Natural killer cell (primary cell): ENCODE measurements around the gene FUOM. TPM values are rescaled to one million over a fixed set of nuclear protein-coding genes. Genes with fewer than 3 reads are reported as not detected.
A peak's percentile ranks its signal among the peaks of the same experiment; 100 is the strongest.

ENCODE experiments used
- ATAC-seq, 3 donors: fragments of 150-1000 bp in 2 of 3; fragments of 200-7000 bp in 1 of 3; cut with Tn5 transposase; 1 replicate in 1 of 3; 2 replicates in 2 of 3; pipeline ENCODE4 v1.10.0; 2021; ENCODE audit warnings: mild to moderate bottlenecking in 2 of 3, moderate library complexity in 2 of 3
- DNase-seq, 2 donors: peaks; one replicate each; pipeline versions ENCODE4 v3.0.0 to v3.0.0-alpha.2; 2013 to 2021; ENCODE audit warnings: mixed read lengths in 1 of 2
- H3K27ac ChIP-seq: one replicate; pipeline ENCODE4 v1.5.1; 2013; ENCODE audit warnings: mild to moderate bottlenecking, low read length
- H3K27me3 ChIP-seq: one replicate; pipeline ENCODE4 v1.6.1; 2013; ENCODE audit warnings: low read length; ENCODE audit not compliant: control insufficient read depth, insufficient read depth
- H3K36me3 ChIP-seq: one replicate; pipeline ENCODE4 v1.6.1; 2013; ENCODE audit warnings: low read length; ENCODE audit not compliant: control insufficient read depth, insufficient read depth
- H3K4me1 ChIP-seq: one replicate; pipeline ENCODE4 v1.6.1; 2013; ENCODE audit warnings: low read length; ENCODE audit not compliant: control insufficient read depth, insufficient read depth
- H3K4me3 ChIP-seq: one replicate; pipeline ENCODE4 v1.5.1; 2013; ENCODE audit warnings: low read length
- H3K9me3 ChIP-seq: one replicate; pipeline ENCODE4 v1.6.1; 2013; ENCODE audit warnings: low read length; ENCODE audit not compliant: control insufficient read depth, insufficient read depth
- H3K27ac Mint-ChIP-seq, 2 donors: one replicate each; pipeline ENCODE4 v1.8.0; 2022; ENCODE audit warnings: mild to moderate bottlenecking in 2 of 2, mixed read lengths in 2 of 2, moderate library complexity in 1 of 2
- H3K27me3 Mint-ChIP-seq, 2 donors: one replicate each; pipeline ENCODE4 v1.8.0; 2022; ENCODE audit warnings: low read depth in 2 of 2, mixed read lengths in 2 of 2
- H3K36me3 Mint-ChIP-seq: one replicate; pipeline ENCODE4 v1.8.0; 2022; ENCODE audit warnings: mixed read lengths
- H3K4me1 Mint-ChIP-seq, 2 donors: one replicate each; pipeline ENCODE4 v1.8.0; 2022; ENCODE audit warnings: mixed read lengths in 2 of 2
- H3K4me3 Mint-ChIP-seq: one replicate; pipeline ENCODE4 v1.8.0; 2022; ENCODE audit warnings: mild to moderate bottlenecking, moderate library complexity, mixed read lengths
- H3K9me3 Mint-ChIP-seq, 2 donors: one replicate each; pipeline ENCODE4 v1.8.0; 2022; ENCODE audit warnings: mixed read lengths in 2 of 2
- WGBS: methylation state at CpG from one replicate; pipeline ENCODE4 v1.1.7; 2013; ENCODE audit warnings: missing lambda C conversion rate; ENCODE audit not compliant: insufficient coverage; 5-methylcytosine and 5-hydroxymethylcytosine counted together
- intact Hi-C: fragments of 100-400 bp; cut with micrococcal nuclease; formaldehyde crosslinking; loops from one replicate; pipeline ENCODE4 v1.14.2; 2022
- total RNA-seq, 4 donors: library from RNA; stranded (reverse); fragments of 120-200 nt in 1 of 4; gene quantifications; one replicate each; pipeline versions ENCODE4 v1.2.3 to v1.2.4, GENCODE V29; 2013 to 2022
- TF ChIP-seq, protein P1 (sequence below): fragments of 200-600 bp; IDR thresholded peaks from one replicate; pipeline ENCODE4 v1.8.0; 2022; ENCODE audit warnings: antibody characterized with exemption

Gene FUOM
- total RNA-seq, 3 donors from 2014 or later (not counting 1 experiment from before 2014, with no cell fraction given), result 7.6 to 9.5 (median 7.9) TPM

DNA sequence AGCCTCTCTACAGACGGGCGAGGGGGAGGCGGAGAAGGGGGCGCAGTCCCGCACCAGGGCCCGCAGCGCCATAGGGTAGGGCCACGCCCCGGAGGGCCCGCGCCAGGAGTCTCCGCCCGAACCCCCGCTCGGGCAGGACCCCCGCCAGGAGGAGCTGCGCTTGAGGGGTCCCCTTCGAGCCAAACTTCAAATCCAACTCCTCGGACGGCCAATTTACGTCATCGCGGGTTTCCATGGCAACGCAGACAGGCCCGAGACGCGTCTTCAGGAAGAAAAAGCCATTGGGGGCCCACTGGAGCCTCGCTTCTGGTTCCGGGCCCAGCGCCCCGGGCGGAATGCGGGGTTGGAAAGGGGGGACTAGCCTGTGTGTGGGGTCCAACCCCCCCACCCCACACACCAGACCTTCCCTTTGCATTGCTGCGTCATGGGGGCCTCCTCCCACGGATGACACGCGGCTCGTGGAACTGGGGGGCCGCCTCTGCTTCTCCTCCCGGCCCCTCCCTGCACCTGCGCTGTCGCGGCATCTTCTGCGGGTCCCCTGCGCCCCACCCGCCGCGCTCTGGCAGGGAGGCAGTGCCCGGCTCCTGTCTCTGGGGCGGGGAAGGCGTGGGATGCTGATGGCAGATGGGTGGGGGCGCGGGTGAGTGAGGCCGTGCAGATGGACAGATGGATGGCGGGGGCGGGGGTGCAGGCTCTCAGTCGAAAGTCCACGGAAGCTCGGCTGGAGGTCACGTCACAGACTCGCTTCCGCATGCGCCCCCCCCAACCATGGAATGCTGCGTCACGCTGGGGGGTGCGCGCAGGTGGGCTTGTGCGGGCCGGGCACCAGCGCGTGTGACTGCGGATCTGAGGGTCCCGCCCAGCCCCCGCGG lies 22.3 kb downstream of the FUOM start:
- intact Hi-C loops, result no loop called here
- H3K4me3 Mint-ChIP-seq, result peak overlapping the region; percentile 59
- Histone ChIP-seq H3K4me3 (peak overlapping the region; percentile 50), H3K9me3 (no peaks in the 10 kb centered on the region), H3K4me1 (peaks cover 37% of the 10 kb centered on the region), H3K27me3 (peaks cover 13% of the 10 kb centered on the region), H3K36me3 (no peaks in the 10 kb centered on the region), H3K27ac (peak overlapping the region; percentile 52)
- peak; percentile 78 to 96 for DNase-seq
- no peaks in the 10 kb centered on the region for H3K36me3 Mint-ChIP-seq
- peak; percentile 41 to 51 (median 46) for ATAC-seq
- 2% methylated on average over 74 of the region's 75 CpGs for WGBS
- TF ChIP-seq, protein P1, sequence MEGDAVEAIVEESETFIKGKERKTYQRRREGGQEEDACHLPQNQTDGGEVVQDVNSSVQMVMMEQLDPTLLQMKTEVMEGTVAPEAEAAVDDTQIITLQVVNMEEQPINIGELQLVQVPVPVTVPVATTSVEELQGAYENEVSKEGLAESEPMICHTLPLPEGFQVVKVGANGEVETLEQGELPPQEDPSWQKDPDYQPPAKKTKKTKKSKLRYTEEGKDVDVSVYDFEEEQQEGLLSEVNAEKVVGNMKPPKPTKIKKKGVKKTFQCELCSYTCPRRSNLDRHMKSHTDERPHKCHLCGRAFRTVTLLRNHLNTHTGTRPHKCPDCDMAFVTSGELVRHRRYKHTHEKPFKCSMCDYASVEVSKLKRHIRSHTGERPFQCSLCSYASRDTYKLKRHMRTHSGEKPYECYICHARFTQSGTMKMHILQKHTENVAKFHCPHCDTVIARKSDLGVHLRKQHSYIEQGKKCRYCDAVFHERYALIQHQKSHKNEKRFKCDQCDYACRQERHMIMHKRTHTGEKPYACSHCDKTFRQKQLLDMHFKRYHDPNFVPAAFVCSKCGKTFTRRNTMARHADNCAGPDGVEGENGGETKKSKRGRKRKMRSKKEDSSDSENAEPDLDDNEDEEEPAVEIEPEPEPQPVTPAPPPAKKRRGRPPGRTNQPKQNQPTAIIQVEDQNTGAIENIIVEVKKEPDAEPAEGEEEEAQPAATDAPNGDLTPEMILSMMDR, result no peak
- peaks cover 0 to 7% of the 10 kb centered on the region in 2 donors for H3K4me1 Mint-ChIP-seq
- peaks cover 17 to 22% of the 10 kb centered on the region in 2 donors for H3K27me3 Mint-ChIP-seq
- peak overlapping the region; percentile 67 to 90 for H3K27ac Mint-ChIP-seq
- no peaks in the 10 kb centered on the region for H3K9me3 Mint-ChIP-seq

DNA sequence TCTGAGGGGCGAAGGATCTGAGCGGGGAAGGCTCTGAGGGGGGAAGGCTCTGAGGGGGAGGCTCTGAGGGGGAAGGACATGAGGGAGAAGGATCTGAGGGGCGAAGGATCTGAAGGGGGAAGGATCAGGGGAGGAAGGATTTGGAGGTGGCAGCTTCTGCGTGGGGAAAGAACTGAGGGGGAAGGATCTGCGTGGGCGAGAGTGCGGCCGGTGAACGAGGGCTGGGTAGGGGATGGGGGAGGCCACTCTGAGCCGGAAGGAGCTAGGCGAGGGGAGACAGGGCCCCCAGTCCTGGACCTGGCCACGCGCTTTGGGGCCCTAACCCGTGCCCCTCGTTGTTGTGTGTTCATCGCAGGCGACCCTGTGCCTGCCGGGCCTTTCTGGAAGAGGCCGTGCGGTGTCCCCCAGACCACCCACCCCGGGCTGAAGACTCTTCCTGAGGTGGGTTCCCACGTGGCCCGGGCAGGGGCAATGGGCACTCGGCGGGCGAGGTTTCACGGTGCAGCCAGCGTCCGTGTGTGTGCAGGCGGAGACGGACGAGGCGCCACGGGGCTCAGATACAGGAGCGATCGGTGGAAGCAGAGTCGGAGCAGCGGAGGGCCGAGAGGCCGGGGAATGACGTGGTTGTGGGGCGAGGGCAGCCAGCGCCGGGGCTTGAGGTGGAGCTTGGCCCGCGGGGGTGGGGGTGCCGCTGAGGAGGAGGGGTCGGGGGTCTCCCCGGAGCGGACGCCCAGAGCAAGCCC lies 23.1 kb downstream of the FUOM start:
- H3K27me3 Mint-ChIP-seq, result peaks cover 20 to 26% of the 10 kb centered on the region in 2 donors
- intact Hi-C loops, result no loop called here
- Histone ChIP-seq H3K4me3 (peak overlapping the region; percentile 50), H3K27me3 (peaks cover 13% of the 10 kb centered on the region), H3K27ac (peak overlapping the region; percentile 52), H3K36me3 (no peaks in the 10 kb centered on the region), H3K9me3 (no peaks in the 10 kb centered on the region), H3K4me1 (peaks cover 42% of the 10 kb centered on the region)
- peak in 2 of 3 donors; percentile 19 to 47 for ATAC-seq
- peak overlapping the region; percentile 83 for H3K4me3 Mint-ChIP-seq
- H3K36me3 Mint-ChIP-seq, result no peaks in the 10 kb centered on the region
- peaks cover 4 to 11% of the 10 kb centered on the region in 2 donors for H3K4me1 Mint-ChIP-seq
- H3K27ac Mint-ChIP-seq, result peak overlapping the region; percentile 67 to 90
- TF ChIP-seq, protein P1, result no peak
- H3K9me3 Mint-ChIP-seq, result no peaks in the 10 kb centered on the region
- 23% methylated on average over 51 of the region's 51 CpGs for WGBS
- peak in 1 of 2 donors; percentile 65 for DNase-seq

DNA sequence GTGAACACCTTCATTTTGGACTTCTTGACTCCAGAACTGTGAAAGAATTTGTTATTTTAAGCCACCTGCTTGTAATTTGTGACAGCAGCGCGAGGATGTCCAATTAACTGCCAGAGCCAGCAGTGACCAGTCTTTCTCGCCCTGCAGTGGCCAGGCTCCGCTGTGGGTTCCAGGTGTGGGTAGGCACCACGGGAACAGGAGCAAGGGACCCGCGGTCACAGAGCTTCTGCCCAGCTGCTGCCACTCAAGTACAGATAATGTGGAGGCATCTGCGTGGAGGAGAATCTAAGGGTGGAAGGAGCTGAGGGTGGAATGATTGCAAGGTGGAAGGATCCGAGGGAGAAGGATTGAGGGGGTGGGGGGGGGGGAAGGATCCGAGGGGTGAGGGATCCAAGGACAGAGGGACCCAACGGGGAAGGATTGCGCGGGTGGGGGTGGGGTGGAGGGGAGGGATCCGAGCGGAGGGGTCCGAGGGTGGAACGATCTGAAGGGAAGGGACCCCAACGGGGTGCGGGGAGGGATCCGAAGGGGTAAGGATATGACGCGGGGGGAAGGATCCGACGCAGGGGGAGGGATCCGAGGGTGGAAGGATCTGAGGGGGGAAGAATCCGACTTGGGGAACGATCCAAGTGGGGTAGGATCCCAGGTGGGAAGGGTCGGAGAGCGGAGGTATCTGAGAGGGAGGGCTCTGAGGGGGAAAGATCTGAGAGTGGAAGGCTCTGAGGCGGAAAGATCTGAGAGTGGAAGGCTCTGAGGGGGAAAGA lies 24.7 kb downstream of the FUOM start:
- no peak overlapping the region for H3K27ac ChIP-seq
- no peak overlapping the region for H3K4me3 ChIP-seq
- no peak for ATAC-seq
- 84% methylated on average over 30 of the region's 30 CpGs for WGBS
- no peaks in the 10 kb centered on the region for H3K36me3 Mint-ChIP-seq
- DNase-seq, result no peak
- H3K27me3 ChIP-seq, result peaks cover 23% of the 10 kb centered on the region
- peaks cover 9 to 14% of the 10 kb centered on the region in 2 donors for H3K4me1 Mint-ChIP-seq
- H3K9me3 Mint-ChIP-seq, result no peaks in the 10 kb centered on the region
- peak overlapping the region; percentile 4 to 49 for H3K27ac Mint-ChIP-seq
- TF ChIP-seq, protein P1, result no peak
- no peaks in the 10 kb centered on the region for H3K36me3 ChIP-seq
- peaks cover 26 to 38% of the 10 kb centered on the region in 2 donors for H3K27me3 Mint-ChIP-seq
- H3K9me3 ChIP-seq, result no peaks in the 10 kb centered on the region
- H3K4me3 Mint-ChIP-seq, result no peak overlapping the region
- H3K4me1 ChIP-seq, result peaks cover 41% of the 10 kb centered on the region
- intact Hi-C loops, result no loop called here
